UCSD-AML1 (cell line): ENCODE data around the gene CD38.
"Not testable (repeated sequence)": the region's sequence is repeated elsewhere in the genome, so short reads cannot be mapped to it uniquely, and the experiment has no call there.

Source experiments
- DNase-seq: peaks from one replicate; lab custom pipeline; 2025; ENCODE audit not compliant: unreplicated experiment; lab: John Stamatoyannopoulos, UW

CD38 gene

GRCh38 chr4:15794905-15795304, 16.8 kb downstream of the CD38 start:
- no peak for DNase-seq

- DNase-seq, result no peak
These were observed 19.2 kb downstream of the CD38 start for GRCh38 chr4:15797320-15797719.

- DNase-seq, result no peak
These were observed 21.0 kb downstream of the CD38 start for GRCh38 chr4:15799141-15799540.

GRCh38 chr4:15799701-15800100, 21.6 kb downstream of the CD38 start:
- DNase-seq, result no peak

GRCh38 chr4:15802497-15802896, 24.4 kb downstream of the CD38 start:
- DNase-seq, result not testable (repeated sequence)

GRCh38 chr4:15805583-15806517, 27.7 kb downstream of the CD38 start:
- DNase-seq, result no peak

- no peak for DNase-seq
These were observed 30.9 kb downstream of the CD38 start for GRCh38 chr4:15809058-15809457.

GRCh38 chr4:15809466-15809865, 31.3 kb downstream of the CD38 start:
- no peak for DNase-seq

GRCh38 chr4:15811703-15812337, 33.7 kb downstream of the CD38 start:
- no peak for DNase-seq

GRCh38 chr4:15832523-15833451, 54.7 kb downstream of the CD38 start:
- DNase-seq, result peak; percentile 26

- DNase-seq, result no peak
These were observed 55.7 kb downstream of the CD38 start for GRCh38 chr4:15833801-15834200.

- DNase-seq, result no peak
These were observed 58.2 kb downstream of the CD38 start for GRCh38 chr4:15836362-15836761.

GRCh38 chr4:15837591-15837990, 59.5 kb downstream of the CD38 start:
- DNase-seq, result no peak

GRCh38 chr4:15841194-15841730, 63.1 kb downstream of the CD38 start:
- not testable (repeated sequence) for DNase-seq

- no peak for DNase-seq
These were observed 69.6 kb downstream of the CD38 start for GRCh38 chr4:15847746-15848145.

- no peak for DNase-seq
These were observed 70.2 kb downstream of the CD38 start for GRCh38 chr4:15848191-15848842.

GRCh38 chr4:15851969-15852368, 73.8 kb downstream of the CD38 start:
- DNase-seq, result no peak

- DNase-seq, result no peak
These were observed 74.4 kb downstream of the CD38 start for GRCh38 chr4:15852524-15852923.

- DNase-seq, result no peak
These were observed 75.2 kb downstream of the CD38 start for GRCh38 chr4:15853345-15853744.

- no peak for DNase-seq
These were observed 77.8 kb downstream of the CD38 start for GRCh38 chr4:15855804-15856475.
